ENCODE results near the gene VLDLR.

DNA sequence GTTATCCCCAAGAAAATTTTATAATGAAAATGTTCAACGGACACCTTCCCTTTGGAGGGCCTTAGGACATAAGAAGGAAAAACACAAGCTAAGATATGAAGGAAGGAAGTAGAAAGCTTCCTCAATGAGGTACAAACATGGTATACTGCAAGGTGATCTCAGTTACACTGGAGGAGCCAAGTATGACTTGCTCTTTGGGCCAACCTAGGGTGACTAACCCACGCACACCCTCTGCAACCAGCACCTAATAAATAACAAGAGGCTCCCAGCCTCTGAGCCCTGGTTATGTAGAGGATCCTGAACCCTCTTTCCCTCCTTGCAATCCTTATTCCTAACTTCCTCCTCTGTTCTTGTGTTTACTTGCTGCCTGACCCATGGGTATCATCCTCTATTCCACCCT is 57.4 kb downstream of the VLDLR start:
- no peak for TF ChIP-seq SNAI2 (CRISPR knock-in tag; IDR thresholded peaks at IDR 0.05)
- TF ChIP-seq ZFP3 (CRISPR knock-in tag; IDR thresholded peaks at IDR 0.05) = no peak
- TF ChIP-seq PATZ1 (CRISPR knock-in tag; IDR thresholded peaks at IDR 0.05; ENCODE audit: borderline replicate concordance) = no peak
- TF ChIP-seq, protein P1, sequence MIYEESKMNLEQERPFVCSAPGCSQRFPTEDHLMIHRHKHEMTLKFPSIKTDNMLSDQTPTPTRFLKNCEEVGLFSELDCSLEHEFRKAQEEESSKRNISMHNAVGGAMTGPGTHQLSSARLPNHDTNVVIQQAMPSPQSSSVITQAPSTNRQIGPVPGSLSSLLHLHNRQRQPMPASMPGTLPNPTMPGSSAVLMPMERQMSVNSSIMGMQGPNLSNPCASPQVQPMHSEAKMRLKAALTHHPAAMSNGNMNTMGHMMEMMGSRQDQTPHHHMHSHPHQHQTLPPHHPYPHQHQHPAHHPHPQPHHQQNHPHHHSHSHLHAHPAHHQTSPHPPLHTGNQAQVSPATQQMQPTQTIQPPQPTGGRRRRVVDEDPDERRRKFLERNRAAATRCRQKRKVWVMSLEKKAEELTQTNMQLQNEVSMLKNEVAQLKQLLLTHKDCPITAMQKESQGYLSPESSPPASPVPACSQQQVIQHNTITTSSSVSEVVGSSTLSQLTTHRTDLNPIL (CRISPR knock-in tag; IDR thresholded peaks at IDR 0.05; ENCODE audit: low read depth) = no peak

Measured in SK-N-SH treated with all-trans-retinoic acid at 6 μM for 48 hours (cell line).